Esophagus muscularis mucosa (tissue), 4 donors: ENCODE data around the gene CNKSR2.

ENCODE experiments used
- CTCF ChIP-seq, 3 experiments: fragments of 200-600 bp in 2 of 3; fragments of 450-650 bp in 1 of 3; sonication (generic) in 2 of 3; IDR thresholded peaks; one replicate each; pipeline ENCODE4 v1.5.1; 2017 to 2019; ENCODE audit warnings: antibody characterized with exemption in 3 of 3, mild to moderate bottlenecking in 2 of 3, moderate library complexity in 1 of 3
- EP300 ChIP-seq: sonication (generic); formaldehyde crosslinking; IDR thresholded peaks from one replicate; pipeline ENCODE4 v1.6.1; 2017; ENCODE audit warnings: antibody characterized with exemption
- POLR2A ChIP-seq: fragments of 450-650 bp; IDR thresholded peaks from one replicate; pipeline ENCODE4 v1.6.1; 2017; ENCODE audit warnings: antibody characterized with exemption, moderate library complexity, mild to moderate bottlenecking, low read depth
- POLR2AphosphoS5 ChIP-seq, 2 donors: sonication (generic); formaldehyde crosslinking; IDR thresholded peaks; one replicate each; pipeline ENCODE4 v1.6.1; 2017; ENCODE audit warnings: antibody characterized with exemption in 2 of 2

- TF ChIP-seq CTCF (IDR thresholded peaks at IDR 0.05) (no peak), POLR2A (no peak), POLR2AphosphoS5 (IDR thresholded peaks at IDR 0.05) (no peak), EP300 (no peak)
Observed at GRCh38 chrX:21509912-21510311, 135.7 kb downstream of the CNKSR2 start.
